Cardiac muscle cell (in vitro differentiated cells and primary cell): Measurements from ENCODE around the gene GCH1. TPM values are rescaled to one million over a fixed set of nuclear protein-coding genes. Genes with fewer than 3 reads are reported as not detected.

Source experiments
- DNase-seq, 2 donors: peaks; one replicate each; pipeline versions ENCODE4 v3.0.0 to v3.0.0-alpha.2; 2010 to 2017; ENCODE audit warnings: low read depth in 1 of 2, low spot score in 1 of 2
- H3K27ac ChIP-seq: fragments of 200-600 bp; sonication (generic); 2 replicates; pipeline ENCODE4 v1.5.1; 2016
- H3K27me3 ChIP-seq: fragments of 200-600 bp; sonication (generic); 2 replicates; pipeline ENCODE4 v1.6.0; 2016; ENCODE audit warnings: control low read depth
- H3K36me3 ChIP-seq: fragments of 200-600 bp; sonication (generic); 2 replicates; pipeline ENCODE4 v1.5.1; 2016; ENCODE audit warnings: control low read depth
- H3K4me1 ChIP-seq: fragments of 200-600 bp; sonication (generic); 2 replicates; pipeline ENCODE4 v1.8.1; 2017; ENCODE audit warnings: low read depth, mild to moderate bottlenecking, mixed run types
- H3K4me3 ChIP-seq: fragments of 200-600 bp; sonication (generic); 2 replicates; pipeline ENCODE4 v1.5.1; 2016; ENCODE audit warnings: mild to moderate bottlenecking
- H3K9me3 ChIP-seq: fragments of 200-600 bp; sonication (generic); 2 replicates; pipeline ENCODE4 v1.5.1; 2017; ENCODE audit warnings: low read depth, mild to moderate bottlenecking, control low read depth
- CTCF ChIP-seq: IDR thresholded peaks from 2 replicates; pipeline ENCODE4 v1.5.1; 2012; ENCODE audit warnings: low read depth, mild to moderate bottlenecking, low read length
- polyA plus RNA-seq: library from polyadenylated mRNA; unstranded; fragments of >200 nt; fragmentation: Nextera tagmentation; extraction: Ambion mirVana; gene quantifications from 2 replicates; pipeline ENCODE4 v1.2.1, GENCODE V29; 2016
- total RNA-seq: library from RNA; depleted of rRNA; stranded (reverse); fragments of >200 nt; gene quantifications from 2 replicates; pipeline ENCODE4 v1.2.3, GENCODE V29; 2016

Gene GCH1
- total and polyA plus RNA-seq, 2 experiments from 2014 or later = 3.0 to 3.5 TPM

- Histone ChIP-seq H3K27ac (no peak overlapping the region), H3K4me1 (no peaks in the 10 kb centered on the region), H3K27me3 (no peaks in the 10 kb centered on the region), H3K9me3 (no peaks in the 10 kb centered on the region), H3K4me3 (no peak overlapping the region), H3K36me3 (no peaks in the 10 kb centered on the region)
- no peak for TF ChIP-seq CTCF
- DNase-seq = no peak
Observed at GRCh38 chr14:54854181-54854580, 48.4 kb downstream of the GCH1 start.

GRCh38 chr14:54853339-54853738 is 49.3 kb downstream of the GCH1 start:
- H3K36me3 ChIP-seq = no peaks in the 10 kb centered on the region
- no peak for TF ChIP-seq CTCF
- no peaks in the 10 kb centered on the region for H3K9me3 ChIP-seq
- no peaks in the 10 kb centered on the region for H3K27me3 ChIP-seq
- no peak overlapping the region for H3K4me3 ChIP-seq
- H3K4me1 ChIP-seq = no peaks in the 10 kb centered on the region
- H3K27ac ChIP-seq = no peak overlapping the region
- DNase-seq = no peak

GRCh38 chr14:54852215-54852614 is 50.4 kb downstream of the GCH1 start:
- DNase-seq = no peak
- Histone ChIP-seq H3K36me3 (no peaks in the 10 kb centered on the region), H3K27me3 (no peaks in the 10 kb centered on the region), H3K27ac (no peak overlapping the region), H3K4me1 (no peaks in the 10 kb centered on the region), H3K4me3 (no peak overlapping the region), H3K9me3 (no peaks in the 10 kb centered on the region)
- no peak for TF ChIP-seq CTCF

GRCh38 chr14:54848910-54849309 is 53.7 kb downstream of the GCH1 start:
- H3K4me3 ChIP-seq = no peak overlapping the region
- no peak for DNase-seq
- no peaks in the 10 kb centered on the region for H3K27me3 ChIP-seq
- H3K4me1 ChIP-seq = no peaks in the 10 kb centered on the region
- no peaks in the 10 kb centered on the region for H3K9me3 ChIP-seq
- no peak overlapping the region for H3K27ac ChIP-seq
- TF ChIP-seq CTCF = no peak
- H3K36me3 ChIP-seq = no peaks in the 10 kb centered on the region

- TF ChIP-seq CTCF = no peak
- H3K27ac ChIP-seq = no peak overlapping the region
- no peaks in the 10 kb centered on the region for H3K27me3 ChIP-seq
- no peaks in the 10 kb centered on the region for H3K9me3 ChIP-seq
- H3K4me3 ChIP-seq = no peak overlapping the region
- H3K4me1 ChIP-seq = no peaks in the 10 kb centered on the region
- no peaks in the 10 kb centered on the region for H3K36me3 ChIP-seq
- DNase-seq = peak in 1 of 2 donors; percentile 83
Observed at GRCh38 chr14:54845641-54846040, 57.0 kb downstream of the GCH1 start.

- Histone ChIP-seq H3K27me3 (no peaks in the 10 kb centered on the region), H3K27ac (no peak overlapping the region), H3K36me3 (no peaks in the 10 kb centered on the region), H3K9me3 (no peaks in the 10 kb centered on the region), H3K4me3 (no peak overlapping the region), H3K4me1 (no peaks in the 10 kb centered on the region)
- no peak for TF ChIP-seq CTCF
- no peak for DNase-seq
Observed at GRCh38 chr14:54844479-54844878, 58.1 kb downstream of the GCH1 start.
